ENCODE results near the gene SLC10A3.

- TF ChIP-seq CTCF (conservative IDR thresholded peaks at IDR 0.05), result no peak
- no peak for TF ChIP-seq EZH2 (IDR thresholded peaks at IDR 0.05; ENCODE audit: low read depth)
Observed at GRCh38 chrX:154506483-154507332, 16.3 kb upstream of the SLC10A3 start.
